Ishikawa (cell line): Measurements from ENCODE around the gene TATDN2.

ENCODE experiments used
- CEBPB ChIP-seq: IDR thresholded peaks from 2 replicates; pipeline ENCODE4 v1.6.1; 2012
- CREB1 ChIP-seq: IDR thresholded peaks from 2 replicates; pipeline ENCODE4 v1.6.1; 2012; ENCODE audit warnings: low read depth
- EGR1 ChIP-seq: IDR thresholded peaks from 2 replicates; pipeline ENCODE4 v1.6.1; 2012
- EP300 ChIP-seq: IDR thresholded peaks from 2 replicates; pipeline ENCODE4 v1.6.1; 2012; ENCODE audit warnings: borderline replicate concordance
- FOXM1 ChIP-seq: IDR thresholded peaks from 2 replicates; pipeline ENCODE4 v1.6.1; 2012; ENCODE audit warnings: low read depth, borderline replicate concordance
- MAX ChIP-seq: IDR thresholded peaks from 2 replicates; pipeline ENCODE4 v1.6.1; 2012
- NFIC ChIP-seq: IDR thresholded peaks from 2 replicates; pipeline ENCODE4 v1.6.1; 2012
- RAD21 ChIP-seq: IDR thresholded peaks from 2 replicates; pipeline ENCODE4 v1.6.1; 2012; ENCODE audit warnings: low read depth
- REST ChIP-seq: IDR thresholded peaks from 2 replicates; pipeline ENCODE4 v1.6.1; 2012; ENCODE audit warnings: low read depth, mild to moderate bottlenecking
- TAF1 ChIP-seq: IDR thresholded peaks from 2 replicates; pipeline ENCODE4 v1.6.1; 2012; ENCODE audit warnings: low read depth, mild to moderate bottlenecking
- TCF12 ChIP-seq: IDR thresholded peaks from 2 replicates; pipeline ENCODE4 v1.6.1; 2012; ENCODE audit warnings: low read depth
- TEAD4 ChIP-seq: IDR thresholded peaks from 2 replicates; pipeline ENCODE4 v1.6.1; 2012
- USF1 ChIP-seq: IDR thresholded peaks from 2 replicates; pipeline ENCODE4 v1.6.1; 2012
- YY1 ChIP-seq: IDR thresholded peaks from 2 replicates; pipeline ENCODE4 v1.6.1; 2012; ENCODE audit warnings: low read depth
- ZBTB7A ChIP-seq: IDR thresholded peaks from 2 replicates; pipeline ENCODE4 v1.6.1; 2012; ENCODE audit warnings: low read depth

TATDN2 gene

GRCh38 chr3:10290481-10291176 lies 42.4 kb downstream of the TATDN2 start:
- TF ChIP-seq TEAD4 (no peak), ZBTB7A (no peak), YY1 (no peak), REST (no peak), MAX (no peak), NFIC (no peak), TCF12 (no peak), CREB1 (no peak), FOXM1 (no peak)

GRCh38 chr3:10291641-10292040 lies 43.4 kb downstream of the TATDN2 start:
- TF ChIP-seq TEAD4 (no peak), YY1 (no peak), USF1 (no peak), CREB1 (no peak), RAD21 (no peak), CEBPB (no peak), FOXM1 (no peak), NFIC (no peak), ZBTB7A (no peak), TCF12 (no peak), REST (no peak), EGR1 (no peak), EP300 (no peak), MAX (no peak), TAF1 (no peak)

- no peak for TF ChIP-seq USF1
- TF ChIP-seq EGR1, result no peak
- no peak for TF ChIP-seq YY1
- TF ChIP-seq CEBPB, result no peak
Measured at GRCh38 chr3:10292505-10293419, 44.5 kb downstream of the TATDN2 start, which contains the start of gene GHRL. GHRL (minus strand) TSS chr3:10292947; CDS start chr3:10290180, 2,767 bp downstream.

GRCh38 chr3:10294030-10294586 lies 45.8 kb downstream of the TATDN2 start:
- TF ChIP-seq REST (no peak), MAX (no peak), RAD21 (no peak), TEAD4 (no peak), CREB1 (no peak), NFIC (no peak), FOXM1 (no peak), TCF12 (no peak), USF1 (no peak), EP300 (no peak), TAF1 (no peak), CEBPB (no peak), YY1 (no peak), EGR1 (no peak), ZBTB7A (no peak)
